Endothelial cell of umbilical vein (primary cell): ENCODE results near the gene FLNB. TPM values are rescaled to one million over a fixed set of nuclear protein-coding genes. Genes with fewer than 3 reads are reported as not detected.

ENCODE experiments used
- BruUV-seq: library from RNA; stranded (reverse); fragments of 400-500 nt; replicated peaks from 2 replicates; lab custom pipeline; 2021; lab: Mats Ljungman, UMichigan
- CTCF ChIA-PET: fragments of 300-600, 350-600 bp; sonication (Branson Sonifier 250); formaldehyde crosslinking; loops from one replicate; lab custom pipeline; 2021; ENCODE audit warnings: antibody characterized with exemption, inconsistent platforms; lab: Charles Lee
- POLR2A ChIA-PET: fragments of 300-600, 350-600 bp; sonication (Branson Sonifier 250); formaldehyde crosslinking; loops from one replicate; lab custom pipeline; 2021; ENCODE audit warnings: antibody characterized with exemption, inconsistent platforms; lab: Charles Lee
- DNase-seq: peaks from one replicate; pipeline ENCODE4 v3.0.0-alpha.2; 2011; ENCODE audit warnings: low read depth, low spot score
- FAIRE-seq: peaks from 2 replicates; lab custom pipeline; 2011; peaks lifted over from hg19 to GRCh38; lab: Jason Lieb, UNC
- H2AFZ ChIP-seq: 2 replicates; pipeline ENCODE4 v1.6.0; 2012; ENCODE audit warnings: low read depth, low read length, control low read depth, inconsistent platforms
- H3K27ac ChIP-seq: 2 replicates; pipeline ENCODE4 v1.5.1; 2011; ENCODE audit warnings: low read depth, mild to moderate bottlenecking, control low read depth, low read length, moderate library complexity; ENCODE audit not compliant: insufficient read depth
- H3K27me3 ChIP-seq, 2 experiments: 2 replicates each; pipeline versions ENCODE4 v1.6.0 to v1.6.1; 2011; ENCODE audit warnings: low read length in 2 of 2, mixed read lengths in 1 of 2; ENCODE audit not compliant: control insufficient read depth in 2 of 2, insufficient read depth in 2 of 2
- H3K36me3 ChIP-seq, 2 experiments: 2 replicates in 1 of 2; 3 replicates in 1 of 2; pipeline ENCODE4 v1.5.1; 2011; ENCODE audit warnings: low read length in 2 of 2, mild to moderate bottlenecking in 1 of 2, moderate library complexity in 1 of 2; ENCODE audit not compliant: control insufficient read depth in 2 of 2, insufficient read depth in 2 of 2; ENCODE audit errors: extremely low read depth in 1 of 2
- H3K4me1 ChIP-seq: 3 replicates; pipeline ENCODE4 v1.5.1; 2011; ENCODE audit warnings: mild to moderate bottlenecking, low read length; ENCODE audit not compliant: control insufficient read depth, insufficient read depth; ENCODE audit errors: extremely low read depth
- H3K4me2 ChIP-seq: 2 replicates; pipeline ENCODE4 v1.6.1; 2011; ENCODE audit warnings: low read length, control low read depth, mixed read lengths; ENCODE audit not compliant: insufficient read depth
- H3K4me3 ChIP-seq, 3 experiments: fragments of 200-600 bp in 1 of 3; sonication (generic), shearing (Covaris generic) in 1 of 3; replicated peaks in 1 of 3; 2 replicates each; pipeline ENCODE4 v1.5.1; 2011 to 2016; ENCODE audit warnings: control low read depth in 3 of 3, low read length in 3 of 3, mild to moderate bottlenecking in 2 of 3, inconsistent platforms in 1 of 3, low read depth in 1 of 3, moderate library complexity in 1 of 3; ENCODE audit not compliant: insufficient read depth in 1 of 3
- H3K79me2 ChIP-seq: 2 replicates; pipeline ENCODE4 v1.6.0; 2012; ENCODE audit warnings: low read length, inconsistent platforms; ENCODE audit not compliant: control insufficient read depth, insufficient read depth
- H3K9ac ChIP-seq: replicated peaks from 2 replicates; pipeline ENCODE3; 2011; ENCODE audit warnings: low read length, control low read depth; ENCODE audit not compliant: insufficient read depth; ENCODE audit errors: extremely low read depth
- H3K9me1 ChIP-seq: replicated peaks from 3 replicates; pipeline ENCODE4 v1.6.0; 2011; ENCODE audit warnings: mild to moderate bottlenecking, low read length; ENCODE audit not compliant: control insufficient read depth, insufficient read depth; ENCODE audit errors: extremely low read depth
- H3K9me3 ChIP-seq: replicated peaks from 2 replicates; pipeline ENCODE4 v1.5.1; 2012; ENCODE audit warnings: low read length, inconsistent platforms; ENCODE audit not compliant: control insufficient read depth, insufficient read depth
- H4K20me1 ChIP-seq: replicated peaks from 2 replicates; pipeline ENCODE3; 2011; ENCODE audit warnings: mild to moderate bottlenecking, low read length; ENCODE audit not compliant: control insufficient read depth, insufficient read depth; ENCODE audit errors: extremely low read depth
- CTCF ChIP-seq, 2 donors: IDR thresholded peaks; 1 replicate in 1 of 2; 2 replicates in 1 of 2; pipeline ENCODE4 v1.5.1; 2011; ENCODE audit warnings: low read length in 2 of 2, mild to moderate bottlenecking in 2 of 2, moderate library complexity in 2 of 2, control low read depth in 1 of 2, inconsistent platforms in 1 of 2, low read depth in 1 of 2; ENCODE audit not compliant: insufficient read depth in 1 of 2; ENCODE audit errors: extremely low read depth in 1 of 2
- EZH2 ChIP-seq: IDR thresholded peaks from 2 replicates; pipeline ENCODE4 v1.6.1; 2012; ENCODE audit warnings: borderline replicate concordance, low read depth, mild to moderate bottlenecking, moderate library complexity, low read length, inconsistent platforms; ENCODE audit not compliant: severe bottlenecking
- FOS ChIP-seq: IDR thresholded peaks from 2 replicates; pipeline ENCODE4 v1.6.1; 2011; ENCODE audit warnings: mild to moderate bottlenecking, low read length, moderate library complexity, borderline replicate concordance; ENCODE audit not compliant: insufficient read depth
- GATA2 ChIP-seq: IDR thresholded peaks from 2 replicates; pipeline ENCODE4 v1.7.0; 2011; ENCODE audit warnings: low read depth, mild to moderate bottlenecking, moderate library complexity, mixed read lengths, low read length; ENCODE audit not compliant: insufficient read length, insufficient read depth
- JUN ChIP-seq: IDR thresholded peaks from 2 replicates; pipeline ENCODE4 v1.6.1; 2011; ENCODE audit warnings: borderline replicate concordance, low read depth; ENCODE audit not compliant: insufficient read length, insufficient read depth
- MAX ChIP-seq: IDR thresholded peaks from 2 replicates; pipeline ENCODE4 v1.6.1; 2011; ENCODE audit not compliant: insufficient read depth, insufficient read length
- MYC ChIP-seq: IDR thresholded peaks from one replicate; pipeline ENCODE4 v1.6.1; 2011; ENCODE audit warnings: mild to moderate bottlenecking, low read depth, low read length
- POLR2A ChIP-seq: IDR thresholded peaks from 2 replicates; pipeline ENCODE4 v1.6.1; 2012; ENCODE audit warnings: low read depth, mild to moderate bottlenecking, control low read depth, low read length
- POLR2AphosphoS5 ChIP-seq: IDR thresholded peaks from 2 replicates; pipeline ENCODE4 v1.6.1; 2012; ENCODE audit warnings: low read depth, mild to moderate bottlenecking, control low read depth, low read length, moderate library complexity; ENCODE audit not compliant: insufficient read depth
- dilution Hi-C: fragments of 300-500 bp; cut with MboI; formaldehyde crosslinking; loops from one replicate; pipeline ENCODE4 v1.15.0; 2019; ENCODE audit warnings: low sequenced_read_pairs; ENCODE audit not compliant: extremely low pct_ligation_motif_present
- intact Hi-C: fragments of 100-400 bp; cut with micrococcal nuclease; formaldehyde crosslinking; loops from one replicate; pipeline ENCODE4 v1.10.0; 2022
- polyA plus RNA-seq, 4 experiments: library from polyadenylated mRNA; depleted of rRNA in 3 of 4; stranded (reverse) in 3 of 4; unstranded in 1 of 4; fragments of >200 nt; gene quantifications; 2 replicates each; pipeline versions ENCODE4 v1.2.1 to v1.2.3, GENCODE V29; 2011 to 2012; ENCODE audit warnings: missing spikeins in 1 of 4
- total RNA-seq: library from RNA; stranded (reverse); gene quantifications from 2 replicates; pipeline ENCODE4 v1.2.3, GENCODE V29; 2021

FLNB gene
- total and polyA plus RNA-seq, 2 donors (not counting 3 experiments of a cell fraction or from before 2014, with no cell fraction given) = 479 to 670 TPM

- no peak overlapping the region for H2AFZ ChIP-seq
- FAIRE-seq (peak; percentile 61), DNase-seq (no peak)
- H3K9ac ChIP-seq = no peak overlapping the region
- no peaks in the 10 kb centered on the region for H3K9me1 ChIP-seq
- dilution Hi-C loops (no loop called here), intact Hi-C loops (no loop called here)
- no peak overlapping the region for H3K4me3 ChIP-seq
- H3K36me3 ChIP-seq = peaks cover 70 to 84% of the 10 kb centered on the region in 2 experiments
- no peak overlapping the region for H3K27ac ChIP-seq
- no peak overlapping the region for H3K4me2 ChIP-seq
- H3K79me2 ChIP-seq = peaks cover 16% of the 10 kb centered on the region
- CTCF ChIA-PET = no interaction called here
- H4K20me1 ChIP-seq = no peaks in the 10 kb centered on the region
- POLR2A ChIA-PET = no interaction called here
- no TSS peak for BruUV-seq
- no peaks in the 10 kb centered on the region for H3K27me3 ChIP-seq
- H3K4me1 ChIP-seq = no peaks in the 10 kb centered on the region
- TF ChIP-seq POLR2AphosphoS5 (no peak), GATA2 (no peak)
- no peaks in the 10 kb centered on the region for H3K9me3 ChIP-seq
Observed at GRCh38 chr3:58144478-58145325, 136.5 kb downstream of the FLNB start.

GRCh38 chr3:58148049-58148448 lies 139.8 kb downstream of the FLNB start:
- H2AFZ ChIP-seq = no peak overlapping the region
- no peak overlapping the region for H3K4me2 ChIP-seq
- intact Hi-C loops = no loop called here
- H3K9me1 ChIP-seq = no peaks in the 10 kb centered on the region
- ChIA-PET CTCF (no interaction called here), POLR2A (no interaction called here)
- H3K4me3 ChIP-seq = no peak overlapping the region
- peaks cover 4% of the 10 kb centered on the region for H3K79me2 ChIP-seq
- H3K36me3 ChIP-seq = peaks cover 69 to 85% of the 10 kb centered on the region in 2 experiments
- dilution Hi-C loops = no loop called here
- TF ChIP-seq CTCF (IDR thresholded peaks at IDR 0.05; ENCODE audit: extremely low read depth in 1 of 2, insufficient read depth in 1 of 2, low read depth in 1 of 2, low read length in 2 of 2) (no peak), POLR2A (no peak), JUN (no peak), EZH2 (no peak), POLR2AphosphoS5 (no peak), MYC (no peak), FOS (no peak), MAX (no peak)
- H3K27ac ChIP-seq = no peak overlapping the region
- no peaks in the 10 kb centered on the region for H3K27me3 ChIP-seq
- no peak for DNase-seq
- H3K4me1 ChIP-seq = no peaks in the 10 kb centered on the region
- BruUV-seq = TSS peak; percentile 5
- no peaks in the 10 kb centered on the region for H3K9me3 ChIP-seq
- FAIRE-seq = no peak
- no peaks in the 10 kb centered on the region for H4K20me1 ChIP-seq
- no peak overlapping the region for H3K9ac ChIP-seq
